A549 (cell line): Measurements from ENCODE around the gene TMEM117. TPM values are rescaled to one million over a fixed set of nuclear protein-coding genes. Genes with fewer than 3 reads are reported as not detected.

ENCODE experiments used
- ATAC-seq, 2 experiments: fragments of 200-7000 bp in 1 of 2; fragments of >200 bp in 1 of 2; cut with Nextera tagmentation in 1 of 2; cut with Tn5 transposase in 1 of 2; 3 replicates each; pipeline versions ENCODE4 v1.8.0 to v1.9.1; 2018 to 2020; ENCODE audit warnings: mild to moderate bottlenecking in 1 of 2, moderate library complexity in 1 of 2
- CTCF ChIA-PET: fragments of 300-600 bp; sonication (Branson Sonifier 250); formaldehyde crosslinking; extraction: SDS; loops from one replicate; lab custom pipeline; 2021; ENCODE audit warnings: antibody characterized with exemption, inconsistent platforms; lab: Yijun Ruan, JAX
- POLR2A ChIA-PET: fragments of 350-600 bp; formaldehyde crosslinking; extraction: SDS; loops from one replicate; lab custom pipeline; 2021; ENCODE audit warnings: antibody characterized with exemption, inconsistent platforms; lab: Yijun Ruan, JAX
- DNase-seq, 2 experiments: peaks; one replicate each; pipeline versions ENCODE4 v3.0.0 to v3.0.0-alpha.2; 2011 to 2016; ENCODE audit warnings: low read depth in 1 of 2, low spot score in 1 of 2
- FAIRE-seq: peaks from 2 replicates; lab custom pipeline; 2011; peaks lifted over from hg19 to GRCh38; lab: Jason Lieb, UNC
- H3K27ac ChIP-seq, 2 experiments: fragments of >200 bp; sonication (Bioruptor Twin); formaldehyde crosslinking; 3 replicates each; pipeline ENCODE4 v1.5.1; 2016 to 2017
- H3K4me1 ChIP-seq: fragments of >200 bp; sonication (Bioruptor Twin); formaldehyde crosslinking; 3 replicates; pipeline ENCODE4 v1.6.1; 2016
- H3K4me2 ChIP-seq: fragments of >200 bp; sonication (Bioruptor Twin); formaldehyde crosslinking; 3 replicates; pipeline ENCODE4 v1.6.1; 2016
- H3K4me3 ChIP-seq: fragments of >200 bp; sonication (Bioruptor Twin); formaldehyde crosslinking; 3 replicates; pipeline ENCODE4 v1.5.1; 2016
- H3K9me3 ChIP-seq: fragments of >200 bp; sonication (Bioruptor Twin); formaldehyde crosslinking; 3 replicates; pipeline ENCODE4 v1.6.1; 2016
- BCL3 ChIP-seq: fragments of >200 bp; sonication (Bioruptor Twin); formaldehyde crosslinking; IDR thresholded peaks from 3 replicates; pipeline ENCODE4 v1.6.1; 2016
- CEBPB ChIP-seq, 2 experiments: fragments of >200 bp in 1 of 2; sonication (Bioruptor Twin) in 1 of 2; formaldehyde crosslinking in 1 of 2; IDR thresholded peaks; 2 replicates each; pipeline ENCODE4 v1.6.1; 2012 to 2016
- EHF ChIP-seq: fragments of 250-450 bp; sonication (Bioruptor Pico); IDR thresholded peaks from 2 replicates; pipeline ENCODE4 v1.5.0; 2020; ENCODE audit warnings: mild to moderate bottlenecking
- ESRRA ChIP-seq: fragments of 150-350 bp; IDR thresholded peaks from 2 replicates; pipeline ENCODE4 v1.6.1; 2014; ENCODE audit warnings: mild to moderate bottlenecking, low read length, borderline replicate concordance
- FOSL2 ChIP-seq, 2 experiments: fragments of 450-650 bp in 1 of 2; fragments of >200 bp in 1 of 2; sonication (Bioruptor Twin) in 1 of 2; formaldehyde crosslinking; IDR thresholded peaks; 2 replicates each; pipeline versions ENCODE4 v1.5.0 to v1.6.1; 2016 to 2020; ENCODE audit warnings: mild to moderate bottlenecking in 1 of 2, moderate library complexity in 1 of 2
- GATA3 ChIP-seq: IDR thresholded peaks from 2 replicates; pipeline ENCODE4 v1.6.1; 2012; ENCODE audit warnings: borderline replicate concordance
- HEYL ChIP-seq: fragments of 250-450 bp; sonication (Bioruptor Pico); IDR thresholded peaks from 2 replicates; pipeline ENCODE4 v1.8.0; 2021; ENCODE audit warnings: mild to moderate bottlenecking, moderate library complexity
- HMGXB4 ChIP-seq: fragments of 250-450 bp; sonication (Bioruptor Pico); IDR thresholded peaks from 2 replicates; pipeline ENCODE4 v1.5.0; 2021; ENCODE audit warnings: mild to moderate bottlenecking, moderate library complexity, borderline replicate concordance
- NR3C1 ChIP-seq: fragments of >200 bp; sonication (Bioruptor Twin); formaldehyde crosslinking; IDR thresholded peaks from 3 replicates; pipeline ENCODE4 v1.6.1; 2017
- POLR2A ChIP-seq: IDR thresholded peaks from 2 replicates; pipeline ENCODE4 v1.6.1; 2012; ENCODE audit warnings: mild to moderate bottlenecking, low read length
- RAD21 ChIP-seq, 2 experiments: fragments of >200 bp in 1 of 2; sonication (Bioruptor Twin) in 1 of 2; formaldehyde crosslinking in 1 of 2; IDR thresholded peaks in 1 of 2; conservative IDR thresholded peaks in 1 of 2; 2 replicates in 1 of 2; 3 replicates in 1 of 2; pipeline ENCODE4 v1.6.1; 2012 to 2018; ENCODE audit warnings: inconsistent platforms in 1 of 2
- RFX5 ChIP-seq: fragments of 450-650 bp; IDR thresholded peaks from 2 replicates; pipeline ENCODE4 v1.7.1; 2014; ENCODE audit warnings: antibody characterized with exemption, mild to moderate bottlenecking, moderate library complexity
- TP53 ChIP-seq: fragments of 250-450 bp; sonication (Bioruptor Pico); IDR thresholded peaks from 2 replicates; pipeline ENCODE4 v1.5.0; 2021; ENCODE audit warnings: mild to moderate bottlenecking, moderate library complexity
- ZC3H11A ChIP-seq: fragments of 450-650 bp; IDR thresholded peaks from 2 replicates; pipeline ENCODE4 v1.6.1; 2014; ENCODE audit warnings: antibody characterized with exemption, mild to moderate bottlenecking
- ZFP36 ChIP-seq: fragments of 450-650 bp; IDR thresholded peaks from 2 replicates; pipeline ENCODE4 v1.6.1; 2014; ENCODE audit warnings: borderline replicate concordance; ENCODE audit not compliant: partially characterized antibody
- WGBS: methylation state at CpG from one replicate; pipeline ENCODE4 v1.1.6; 2017; ENCODE audit errors: missing lambda C conversion rate; 5-methylcytosine and 5-hydroxymethylcytosine counted together
- polyA plus RNA-seq, 4 experiments: library from polyadenylated mRNA; depleted of rRNA in 3 of 4; stranded (reverse); fragments of >200 nt; fragmentation: RNase III in 1 of 4; extraction: RNeasy Plus Mini Kit Qiagen cat#74134 plus additional on column Dnase treatment in 1 of 4; gene quantifications; 2 replicates in 3 of 4; 3 replicates in 1 of 4; pipeline ENCODE4 v1.2.3, GENCODE V29; 2011 to 2017
- TF ChIP-seq, protein P1 (sequence below): fragments of >200 bp; sonication (Bioruptor Twin); formaldehyde crosslinking; IDR thresholded peaks from 3 replicates; pipeline ENCODE4 v1.5.1; 2016
- TF ChIP-seq, protein P2 (sequence below): fragments of 150-350 bp; IDR thresholded peaks from 2 replicates; pipeline ENCODE4 v1.6.1; 2014; ENCODE audit warnings: low read depth, mild to moderate bottlenecking, low read length

TMEM117 gene
- polyA plus RNA-seq, 2 of the 4 experiments (the other 2 are of a cell fraction) = 2.1 to 4.6 TPM

- TF ChIP-seq, protein P1, sequence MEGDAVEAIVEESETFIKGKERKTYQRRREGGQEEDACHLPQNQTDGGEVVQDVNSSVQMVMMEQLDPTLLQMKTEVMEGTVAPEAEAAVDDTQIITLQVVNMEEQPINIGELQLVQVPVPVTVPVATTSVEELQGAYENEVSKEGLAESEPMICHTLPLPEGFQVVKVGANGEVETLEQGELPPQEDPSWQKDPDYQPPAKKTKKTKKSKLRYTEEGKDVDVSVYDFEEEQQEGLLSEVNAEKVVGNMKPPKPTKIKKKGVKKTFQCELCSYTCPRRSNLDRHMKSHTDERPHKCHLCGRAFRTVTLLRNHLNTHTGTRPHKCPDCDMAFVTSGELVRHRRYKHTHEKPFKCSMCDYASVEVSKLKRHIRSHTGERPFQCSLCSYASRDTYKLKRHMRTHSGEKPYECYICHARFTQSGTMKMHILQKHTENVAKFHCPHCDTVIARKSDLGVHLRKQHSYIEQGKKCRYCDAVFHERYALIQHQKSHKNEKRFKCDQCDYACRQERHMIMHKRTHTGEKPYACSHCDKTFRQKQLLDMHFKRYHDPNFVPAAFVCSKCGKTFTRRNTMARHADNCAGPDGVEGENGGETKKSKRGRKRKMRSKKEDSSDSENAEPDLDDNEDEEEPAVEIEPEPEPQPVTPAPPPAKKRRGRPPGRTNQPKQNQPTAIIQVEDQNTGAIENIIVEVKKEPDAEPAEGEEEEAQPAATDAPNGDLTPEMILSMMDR = no peak
- TF ChIP-seq RFX5 (no peak), ZC3H11A (no peak)
Observed at GRCh38 chr12:44387581-44387980, 551.7 kb downstream of the TMEM117 start (continued).

DNA sequence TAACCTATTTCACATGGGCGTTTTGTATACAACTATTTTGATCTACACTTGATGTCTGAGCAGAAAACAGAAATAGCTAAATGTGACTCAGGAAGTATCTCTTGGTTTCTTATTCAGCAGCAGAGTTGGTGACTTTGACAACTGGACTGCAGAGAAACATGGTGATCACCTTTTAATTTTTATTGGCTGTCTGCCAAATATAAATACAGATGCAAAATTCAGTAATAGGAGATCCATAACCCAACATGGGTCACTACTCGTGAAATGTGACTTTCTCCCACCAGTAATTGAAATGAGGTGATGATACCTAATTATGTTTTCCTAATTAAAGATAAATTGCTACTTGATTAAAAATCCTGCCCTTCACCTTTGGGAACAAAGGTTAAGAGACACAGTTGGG, 553.2 kb downstream of the TMEM117 start:
- TF ChIP-seq BCL3 = no peak
- TF ChIP-seq NR3C1 = no peak
- TF ChIP-seq, protein P1 = no peak
- no peak for TF ChIP-seq FOSL2 (IDR thresholded peaks at IDR 0.05)
- no peak for TF ChIP-seq FOSL2 (CRISPR knock-in tag; IDR thresholded peaks at IDR 0.05)
- TF ChIP-seq TP53 (CRISPR knock-in tag) = no peak
- no peak for TF ChIP-seq RAD21 (conservative IDR thresholded peaks at IDR 0.05 in 1 of 2, IDR thresholded peaks at IDR 0.05 in 1 of 2)
- no peak for TF ChIP-seq ZFP36
- TF ChIP-seq HMGXB4 (CRISPR knock-in tag) = no peak
- TF ChIP-seq ESRRA = no peak
- TF ChIP-seq, protein P2, sequence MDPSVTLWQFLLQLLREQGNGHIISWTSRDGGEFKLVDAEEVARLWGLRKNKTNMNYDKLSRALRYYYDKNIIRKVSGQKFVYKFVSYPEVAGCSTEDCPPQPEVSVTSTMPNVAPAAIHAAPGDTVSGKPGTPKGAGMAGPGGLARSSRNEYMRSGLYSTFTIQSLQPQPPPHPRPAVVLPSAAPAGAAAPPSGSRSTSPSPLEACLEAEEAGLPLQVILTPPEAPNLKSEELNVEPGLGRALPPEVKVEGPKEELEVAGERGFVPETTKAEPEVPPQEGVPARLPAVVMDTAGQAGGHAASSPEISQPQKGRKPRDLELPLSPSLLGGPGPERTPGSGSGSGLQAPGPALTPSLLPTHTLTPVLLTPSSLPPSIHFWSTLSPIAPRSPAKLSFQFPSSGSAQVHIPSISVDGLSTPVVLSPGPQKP = no peak
- no peak for TF ChIP-seq POLR2A
- TF ChIP-seq GATA3 = no peak
- no peak for TF ChIP-seq EHF (CRISPR knock-in tag)
- TF ChIP-seq HEYL (CRISPR knock-in tag) = no peak
- no peak for TF ChIP-seq CEBPB (IDR thresholded peaks at IDR 0.05)
- Histone ChIP-seq H3K4me2 (no peak overlapping the region), H3K4me3 (no peak overlapping the region), H3K27ac (no peak overlapping the region), H3K9me3 (no peaks in the 10 kb centered on the region), H3K4me1 (no peaks in the 10 kb centered on the region)
- ATAC-seq (no peak), DNase-seq (no peak), FAIRE-seq (no peak)
- ChIA-PET CTCF (no interaction called here), POLR2A (no interaction called here)
- WGBS = 42% methylated on average over 2 of the region's 2 CpGs
